ENCODE data around the gene KCNQ1.

Gene KCNQ1

DNA sequence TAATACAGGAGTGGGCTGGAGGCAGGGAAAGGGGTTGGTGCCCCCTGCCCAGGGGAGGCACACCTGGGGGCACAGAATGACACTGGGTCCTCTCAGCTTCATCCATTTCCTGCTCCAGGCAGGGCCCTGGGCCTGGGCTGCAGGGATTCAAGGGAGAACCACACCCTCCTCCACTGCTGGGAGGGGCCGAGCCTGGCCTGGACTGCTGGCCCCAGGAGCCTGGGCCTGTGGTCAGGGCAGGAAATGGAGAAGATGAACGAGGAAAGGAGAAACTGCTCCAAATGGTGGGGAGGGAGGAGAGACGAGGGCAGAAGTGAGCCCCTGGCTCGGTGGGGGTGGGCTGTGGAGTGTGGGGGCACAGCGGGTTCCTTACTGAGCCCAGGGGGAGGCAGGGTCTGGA, 293.1 kb downstream of the KCNQ1 start:
- no peak for DNase-seq

DNA sequence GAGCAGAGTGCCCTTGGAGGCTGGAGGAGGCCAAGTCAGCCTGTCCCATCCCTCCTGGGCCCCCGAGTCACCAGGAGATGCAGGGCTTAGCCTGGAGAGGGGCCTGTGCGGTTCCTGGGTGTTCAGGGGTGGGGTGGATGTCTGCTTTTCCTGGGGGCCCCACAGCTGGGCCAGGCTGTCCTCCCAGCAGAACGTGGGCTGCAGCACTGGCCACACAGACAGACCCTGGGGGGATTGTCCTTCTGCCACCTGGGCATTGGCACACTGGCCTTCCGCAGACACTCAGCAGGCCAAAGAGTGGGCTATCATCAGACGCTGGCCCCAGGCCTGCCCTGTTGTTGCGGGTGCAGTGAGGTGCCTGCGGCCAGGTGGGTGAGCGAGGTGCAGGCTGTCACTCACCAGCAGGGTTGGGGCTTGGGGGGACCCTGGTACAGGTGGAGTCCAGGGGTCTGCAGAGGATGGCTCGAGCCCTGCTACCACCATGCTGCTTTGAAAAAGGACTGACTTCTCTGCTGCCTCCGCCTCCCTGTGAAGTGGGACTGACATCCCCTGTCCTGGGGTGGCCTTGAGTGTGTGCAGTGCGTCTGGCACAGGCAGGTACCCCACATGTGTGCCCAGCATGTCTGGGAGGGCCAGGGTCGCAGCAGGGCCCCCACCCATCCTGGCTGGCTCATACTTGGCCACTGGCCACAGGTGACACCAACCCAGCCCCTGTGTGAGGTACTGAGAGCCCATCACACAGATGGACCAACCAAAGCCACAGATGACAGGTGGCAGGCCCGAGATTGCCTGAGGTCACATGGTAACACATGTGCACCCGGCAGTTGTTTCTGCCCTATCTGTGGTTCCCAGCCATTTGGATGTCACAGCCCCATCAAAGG, 294.0 kb downstream of the KCNQ1 start:
- no peak for DNase-seq

DNA sequence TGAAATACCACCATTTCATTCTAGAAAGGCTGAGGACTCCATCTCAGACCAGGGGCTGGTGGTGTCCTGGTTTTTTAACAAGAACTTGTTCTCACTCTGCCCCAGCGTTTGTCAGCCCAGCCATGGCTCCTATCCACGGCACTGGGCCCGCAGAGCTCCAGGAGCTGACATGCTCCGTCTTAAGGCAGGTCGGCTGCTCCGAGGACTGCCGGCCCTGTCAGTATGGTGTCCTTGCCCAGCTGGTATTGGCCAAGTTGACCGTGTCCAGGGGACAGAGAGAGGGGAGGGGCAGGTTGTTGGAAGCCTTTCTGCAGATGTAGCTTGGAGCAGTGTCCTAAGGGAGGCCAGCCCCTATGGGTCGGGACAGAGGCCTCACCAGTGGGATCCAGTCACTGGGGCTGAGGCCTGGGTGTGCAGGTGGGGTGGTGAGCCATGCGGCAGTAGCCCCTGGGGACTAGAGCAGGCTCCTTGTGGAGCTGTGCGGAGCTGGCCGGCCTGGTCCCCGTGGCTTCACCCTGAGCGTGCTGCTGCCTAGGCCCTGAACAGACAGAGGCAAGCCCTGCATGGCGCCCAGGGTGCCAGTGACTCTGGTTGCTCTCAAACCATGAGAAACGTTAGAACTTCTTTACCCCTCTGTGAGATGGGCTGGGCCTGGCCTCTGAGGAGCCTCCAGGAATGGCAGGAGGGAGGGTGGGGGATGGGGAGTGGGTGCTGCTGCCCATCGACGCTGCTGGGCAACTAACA, 294.9 kb downstream of the KCNQ1 start:
- DNase-seq = no peak

DNA sequence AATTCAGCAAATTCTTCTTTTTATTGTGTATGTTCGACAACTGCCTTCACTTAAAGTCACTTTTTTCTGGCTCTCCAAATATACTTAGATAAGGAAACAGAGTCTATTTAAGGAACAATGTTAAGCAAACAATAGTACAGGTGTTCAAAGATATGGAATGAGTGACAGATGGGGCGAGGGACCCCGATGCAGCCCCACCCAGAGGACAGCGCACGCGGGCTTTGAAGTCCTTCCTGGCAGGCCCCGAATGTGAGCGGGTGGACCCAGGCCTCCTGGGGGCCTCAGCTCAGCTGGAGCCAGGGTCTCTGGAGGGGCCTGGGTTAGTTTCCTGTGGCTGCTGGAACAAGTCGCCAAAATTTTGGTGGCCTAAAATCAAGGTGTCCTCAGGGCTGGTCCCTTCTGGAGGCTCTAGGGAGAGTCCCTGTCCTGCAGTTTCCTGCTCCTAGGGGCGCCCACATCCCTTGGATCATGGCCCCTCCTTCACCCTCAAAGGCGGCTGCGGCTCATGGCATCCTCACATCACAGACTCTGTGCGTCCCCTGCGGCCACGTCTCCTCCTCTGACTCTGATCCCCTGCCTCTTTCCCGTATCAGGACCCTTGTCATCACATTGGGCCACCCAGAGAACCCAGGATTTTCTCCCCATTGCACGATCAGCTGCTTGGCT, 295.6 kb downstream of the KCNQ1 start:
- DNase-seq = no peak

DNA sequence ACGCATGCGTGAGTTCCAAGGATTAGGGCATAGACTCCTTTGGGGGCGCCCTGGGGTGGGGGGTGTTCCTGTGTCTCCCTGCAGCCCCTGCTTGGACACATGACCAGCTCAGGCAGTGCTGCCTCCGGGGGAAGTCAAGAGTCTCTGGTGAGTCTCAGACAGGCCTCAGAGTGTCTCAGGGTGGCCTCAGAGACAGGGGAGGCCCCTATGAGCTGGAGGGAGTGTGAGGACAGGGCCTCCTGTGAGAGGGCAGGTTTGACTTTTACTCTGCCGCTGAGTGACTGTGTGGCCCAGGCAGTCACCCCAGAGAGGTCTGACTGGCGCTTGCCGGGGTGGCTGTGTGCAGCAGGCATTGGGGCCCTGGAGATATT, 296.2 kb downstream of the KCNQ1 start:
- DNase-seq = no peak

DNA sequence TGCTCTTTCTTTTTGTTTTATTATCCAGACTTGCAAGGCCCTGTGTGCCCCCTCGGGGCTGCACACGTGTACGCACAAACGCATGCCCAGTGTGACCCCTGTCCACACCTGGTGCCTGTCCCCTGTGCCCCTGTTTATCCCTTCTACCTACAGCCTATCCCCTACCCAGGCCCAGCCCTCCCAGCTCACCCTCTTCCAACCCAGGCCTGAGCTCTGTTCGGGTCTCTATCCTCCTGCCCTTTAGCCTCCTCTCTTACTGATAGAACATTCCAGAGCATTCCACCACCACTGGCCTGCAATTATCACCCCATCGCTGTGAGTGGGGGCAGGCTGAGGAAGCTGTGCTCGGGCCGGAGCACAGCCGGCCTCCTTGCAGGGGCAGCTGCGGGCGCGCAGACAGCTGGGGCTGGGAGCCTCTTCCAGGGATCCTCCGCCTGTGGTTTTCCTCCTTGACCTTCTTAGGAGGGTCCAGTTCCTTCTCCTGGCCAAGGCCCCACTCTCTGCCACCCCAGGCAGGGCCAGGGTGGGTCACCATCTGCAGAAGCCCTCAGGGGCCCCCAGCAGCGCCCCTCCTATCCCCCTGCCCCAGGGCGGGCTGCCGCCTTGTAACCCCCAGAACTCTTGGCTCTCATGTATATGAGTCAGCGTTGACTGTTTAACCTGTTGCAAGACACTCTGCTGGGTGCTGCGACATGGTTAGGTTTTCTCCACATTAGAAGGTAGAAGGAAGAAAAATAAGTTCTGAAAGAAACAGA, 296.7 kb downstream of the KCNQ1 start:
- DNase-seq = no peak

DNA sequence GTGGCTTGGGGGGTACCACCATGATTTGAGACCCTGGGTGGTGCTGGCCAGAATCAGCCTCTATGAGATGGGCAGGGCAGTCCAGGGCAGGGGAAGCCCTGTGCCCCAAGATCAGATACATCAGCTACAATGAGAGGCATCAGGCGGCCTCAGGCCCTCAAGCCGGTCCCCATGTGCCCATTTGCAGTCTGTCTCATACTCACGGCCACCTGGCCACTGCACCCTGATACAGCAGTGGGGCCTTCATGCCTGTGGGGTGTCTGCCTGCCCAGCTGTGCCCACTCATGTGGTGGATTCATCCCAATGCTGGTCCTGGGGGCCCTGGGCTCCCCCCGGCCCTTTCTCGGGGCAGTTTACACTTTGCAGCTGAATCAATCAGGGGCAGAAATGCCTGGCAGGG, 297.4 kb downstream of the KCNQ1 start:
- DNase-seq = no peak

DNA sequence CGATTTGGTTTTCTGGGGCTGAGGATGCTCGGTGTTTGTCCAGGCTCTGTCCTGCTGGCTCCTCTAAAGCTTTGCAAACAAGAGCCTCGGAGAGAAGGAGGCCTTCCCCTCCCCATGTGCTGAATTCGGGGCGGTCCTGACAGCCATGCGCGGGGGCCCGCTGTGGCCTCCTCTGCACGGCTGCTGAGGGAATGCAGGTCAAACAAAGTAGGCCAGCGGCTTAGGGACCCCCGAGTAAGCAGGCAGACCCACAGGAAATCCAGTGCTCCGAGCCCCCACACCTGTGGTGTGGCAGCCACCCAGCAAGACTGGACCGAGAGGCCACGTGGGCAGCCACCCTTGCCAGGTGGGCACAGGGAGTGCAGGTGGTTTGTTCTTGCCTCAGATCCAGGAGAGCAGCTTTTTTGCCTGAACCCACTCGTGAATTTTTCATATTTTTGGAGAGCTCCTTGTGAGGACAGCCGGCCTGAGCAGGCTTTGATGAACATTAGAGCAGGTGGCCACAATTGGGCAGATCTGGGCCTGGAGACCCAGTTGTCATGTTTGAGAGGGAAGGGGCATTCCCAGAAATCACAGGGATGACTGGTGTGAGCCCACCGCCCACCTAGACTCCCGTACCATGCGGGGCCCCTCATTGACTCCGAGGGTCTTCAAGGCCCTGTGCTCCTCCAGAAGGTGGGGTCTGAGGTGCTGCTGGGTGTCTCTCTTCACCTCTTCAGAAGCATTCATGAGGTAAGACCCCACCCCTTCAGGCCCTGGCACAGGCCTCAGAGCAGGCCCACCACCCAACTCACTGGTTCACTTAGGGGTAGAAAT, 298.0 kb downstream of the KCNQ1 start:
- peak in 1 of 3 experiments; percentile 10 for DNase-seq

DNA sequence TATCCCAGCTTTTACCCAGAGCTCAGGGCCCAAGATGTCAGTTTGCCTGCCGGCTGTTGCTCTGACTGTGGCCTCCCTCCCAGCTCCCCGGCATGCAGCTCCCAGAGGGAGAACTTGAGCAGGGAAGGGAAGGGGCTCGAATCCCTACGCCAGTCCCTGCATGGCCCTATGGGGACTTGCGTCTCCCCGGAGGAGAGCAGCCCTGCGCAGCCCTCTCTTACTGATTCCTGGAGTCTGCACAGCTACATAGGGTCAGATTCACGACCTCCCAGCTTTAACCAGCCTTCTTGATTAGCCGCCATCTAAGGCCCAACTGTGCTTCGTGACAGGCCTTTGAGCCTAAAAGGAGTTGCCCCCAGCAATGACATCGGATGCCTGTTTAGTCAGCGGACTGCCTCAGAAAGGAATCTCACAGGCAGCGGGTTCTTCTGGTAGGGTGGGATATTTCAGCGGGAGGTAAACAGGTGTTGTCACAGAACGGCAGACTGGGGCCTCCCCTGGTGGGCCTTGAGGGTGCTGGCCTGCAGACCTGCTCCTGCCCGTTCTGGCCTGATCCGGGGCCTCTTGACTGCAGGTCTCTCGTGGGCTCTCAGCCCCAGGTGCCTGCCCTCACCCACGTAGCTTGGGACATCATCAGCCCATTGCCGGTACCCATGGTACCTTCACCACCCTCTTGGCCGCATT, 298.8 kb downstream of the KCNQ1 start:
- no peak for DNase-seq

DNA sequence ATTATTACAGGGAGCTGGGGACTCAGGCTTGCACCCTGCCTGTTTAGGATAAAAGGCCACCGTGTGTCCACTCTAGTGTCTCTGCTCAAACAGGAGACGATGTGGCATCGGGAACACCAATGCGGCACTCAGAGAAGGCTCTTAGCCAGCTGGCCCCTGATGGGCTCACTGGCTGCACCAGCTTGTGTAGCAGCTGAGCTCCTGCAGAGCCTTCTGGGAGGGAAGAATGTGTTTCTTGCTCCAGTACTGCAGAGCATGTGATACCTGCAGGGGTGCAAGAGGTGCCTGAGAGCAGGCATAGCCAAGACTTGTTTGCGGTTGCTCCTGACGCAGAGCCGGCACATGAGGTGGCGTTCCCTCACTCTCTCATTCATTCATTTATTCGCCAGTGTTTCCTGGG, 299.4 kb downstream of the KCNQ1 start:
- DNase-seq = no peak

DNA sequence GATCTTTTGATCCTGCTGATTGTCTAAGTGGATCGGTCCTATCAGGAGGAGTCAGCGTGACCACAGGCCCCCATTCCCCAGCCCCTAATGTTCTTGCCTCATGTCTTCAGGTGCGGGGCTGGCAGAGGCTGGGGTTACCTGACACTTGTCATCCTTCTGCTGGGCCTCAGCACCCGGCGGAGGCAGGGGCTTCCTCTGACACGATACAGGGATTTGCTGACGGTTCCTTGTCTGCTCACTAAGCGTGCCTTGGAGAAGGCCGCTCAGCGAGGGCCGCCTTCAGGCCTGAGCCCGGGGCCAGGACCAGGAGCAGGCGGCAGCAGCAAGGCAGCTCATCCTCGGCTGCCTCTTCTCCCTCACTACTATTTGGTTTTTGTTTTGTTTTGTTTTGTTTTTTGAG, 300.7 kb downstream of the KCNQ1 start:
- no peak for DNase-seq

DNA sequence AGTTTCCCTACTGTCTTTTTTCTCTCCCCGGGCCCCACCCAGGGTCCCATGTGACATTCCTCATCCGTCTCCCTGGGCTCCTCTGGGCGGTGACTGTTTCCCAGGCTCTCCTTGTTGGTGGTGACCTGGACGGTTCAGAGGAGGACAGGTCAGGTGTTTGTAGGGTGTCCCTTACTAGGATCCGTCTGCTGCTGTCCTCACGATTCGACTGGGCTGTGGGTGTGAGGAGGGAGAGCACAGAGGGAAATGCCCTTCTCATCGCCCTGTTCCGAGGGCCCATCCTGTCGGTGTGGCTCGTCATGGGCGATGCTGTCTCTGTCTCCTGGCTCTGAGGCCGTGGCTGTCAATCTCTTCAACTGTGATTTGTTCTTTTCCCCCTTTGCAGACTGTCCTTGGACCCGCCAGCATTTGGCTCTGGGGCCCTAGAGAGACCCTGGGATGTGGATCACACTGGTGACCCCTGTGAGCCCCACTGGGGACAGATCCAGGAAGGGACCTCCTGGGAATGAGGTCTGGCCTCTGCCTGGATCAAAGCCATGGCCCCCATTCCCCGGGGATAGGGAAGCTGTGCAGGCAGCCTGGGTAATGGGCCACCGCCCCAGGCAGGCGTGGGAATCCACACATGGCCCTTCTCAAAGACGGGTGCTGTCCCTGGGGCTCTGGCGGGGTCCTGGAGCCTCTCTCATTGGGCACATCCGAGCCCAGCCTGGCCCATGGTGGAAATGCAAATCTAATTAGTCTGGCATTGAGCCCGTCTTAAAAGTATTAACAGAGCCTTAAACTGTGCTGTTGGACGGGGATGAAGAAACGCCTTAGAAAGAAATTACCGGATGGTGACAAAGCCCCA, 301.8 kb downstream of the KCNQ1 start:
- DNase-seq = no peak

DNA sequence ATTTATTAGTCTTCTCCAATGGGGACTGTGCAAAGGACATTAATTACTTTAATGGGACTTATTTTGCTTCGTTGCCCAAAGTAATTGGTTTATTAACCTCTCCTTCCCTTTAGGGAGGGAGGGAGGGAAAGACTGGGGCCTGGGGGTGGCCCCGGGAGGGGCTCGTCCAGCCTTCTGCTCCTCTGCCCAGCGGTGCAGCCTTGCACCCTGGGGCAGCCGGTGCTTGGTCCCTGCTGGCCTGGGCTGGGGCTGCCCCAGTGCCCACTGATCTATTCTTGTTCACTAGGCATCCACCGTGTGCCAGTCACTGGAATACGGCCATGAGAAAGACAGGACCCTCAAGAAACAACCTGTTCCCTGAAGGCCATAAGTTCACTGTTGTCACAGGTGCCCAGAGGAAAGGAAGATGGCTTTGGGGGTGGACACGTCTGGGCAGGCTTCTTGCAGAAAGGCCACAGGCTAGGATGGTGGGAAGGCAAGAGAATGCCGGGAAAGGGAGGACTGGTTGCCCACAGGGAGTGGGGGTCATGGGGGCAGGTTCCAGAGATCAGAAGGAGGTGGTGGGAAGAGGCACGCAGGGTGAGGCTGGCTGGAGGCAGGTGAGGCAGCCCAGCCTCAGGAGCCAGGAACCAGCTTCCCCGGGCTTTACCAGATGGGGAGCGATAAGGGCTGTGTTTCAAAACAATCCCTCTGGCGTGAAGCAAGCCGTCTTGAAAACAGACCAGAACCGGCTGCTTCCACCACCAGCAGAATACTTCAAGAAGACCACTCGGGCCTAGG, 302.6 kb downstream of the KCNQ1 start:
- no peak for DNase-seq

DNA sequence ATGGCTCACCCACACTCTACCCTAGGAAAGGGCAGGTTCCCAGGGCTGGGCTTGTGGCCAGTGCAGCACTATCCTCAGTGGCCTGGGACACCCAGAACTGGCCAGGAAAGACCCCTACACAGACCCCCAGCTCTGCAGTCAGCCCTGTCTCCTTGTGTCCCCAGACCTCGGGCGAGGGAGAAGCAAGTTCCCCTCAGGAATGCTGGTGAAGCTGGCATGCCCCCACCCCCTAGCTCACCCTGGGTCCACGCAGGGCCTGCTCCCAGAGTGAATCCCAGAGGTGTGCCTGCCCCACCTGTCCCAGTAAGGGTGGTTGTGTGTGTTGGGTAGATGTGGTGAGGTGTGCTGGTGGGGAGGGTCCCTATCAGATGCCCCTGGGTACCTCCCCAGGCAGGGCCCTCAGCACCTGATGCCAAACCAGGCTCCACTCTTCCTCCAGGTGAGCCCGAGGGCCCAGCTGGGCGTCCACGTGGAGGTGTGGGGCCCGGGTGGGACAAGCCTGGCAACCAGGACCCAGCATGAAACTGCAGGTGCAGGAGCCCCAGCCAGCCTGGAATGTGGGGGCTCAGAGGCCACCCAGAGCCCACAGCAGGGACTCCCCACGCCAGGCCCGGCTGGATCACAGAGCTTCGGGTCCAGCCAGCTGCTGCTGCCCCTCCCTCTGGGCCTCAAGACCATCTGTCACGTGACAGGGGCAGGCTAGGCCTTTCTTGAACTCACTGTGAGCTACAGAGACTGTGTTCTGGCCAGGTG, 303.4 kb downstream of the KCNQ1 start:
- DNase-seq = no peak

DNA sequence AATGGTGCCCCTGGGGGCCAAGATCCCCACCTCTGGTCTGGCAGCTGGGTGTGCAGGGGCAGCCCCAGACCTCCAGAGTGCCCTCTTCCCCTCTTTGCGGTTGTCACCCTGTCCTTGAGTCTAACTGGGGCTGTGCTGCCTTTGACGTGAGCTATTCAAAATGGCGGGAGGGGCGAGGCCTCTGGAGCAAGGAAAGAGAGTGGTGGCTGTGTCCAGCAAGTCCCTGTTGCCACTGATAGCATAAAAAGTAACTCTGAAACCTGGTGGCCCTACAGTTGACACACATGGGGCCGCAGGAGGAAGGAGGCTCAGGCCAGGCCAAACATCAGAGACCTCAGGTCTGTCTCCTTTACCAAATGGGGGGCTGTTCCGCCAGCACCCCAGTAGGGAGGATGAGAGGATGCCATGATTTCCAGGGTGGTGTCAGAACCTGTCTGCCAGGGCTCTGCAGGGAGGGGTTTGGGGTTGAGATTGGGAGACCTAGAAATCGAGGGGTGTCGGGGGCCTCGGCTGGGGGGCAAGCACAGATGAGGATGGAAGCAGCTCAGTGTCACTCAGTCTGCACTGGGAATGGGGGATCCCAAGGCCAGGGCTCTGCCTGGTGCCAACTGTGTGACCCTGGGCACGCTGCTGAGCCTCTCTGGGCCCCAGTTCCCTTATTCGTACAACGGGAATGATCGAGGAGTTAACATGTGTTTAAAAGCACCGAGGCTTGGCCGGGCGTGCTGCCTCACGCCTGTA, 304.2 kb downstream of the KCNQ1 start:
- DNase-seq = no peak

DNA sequence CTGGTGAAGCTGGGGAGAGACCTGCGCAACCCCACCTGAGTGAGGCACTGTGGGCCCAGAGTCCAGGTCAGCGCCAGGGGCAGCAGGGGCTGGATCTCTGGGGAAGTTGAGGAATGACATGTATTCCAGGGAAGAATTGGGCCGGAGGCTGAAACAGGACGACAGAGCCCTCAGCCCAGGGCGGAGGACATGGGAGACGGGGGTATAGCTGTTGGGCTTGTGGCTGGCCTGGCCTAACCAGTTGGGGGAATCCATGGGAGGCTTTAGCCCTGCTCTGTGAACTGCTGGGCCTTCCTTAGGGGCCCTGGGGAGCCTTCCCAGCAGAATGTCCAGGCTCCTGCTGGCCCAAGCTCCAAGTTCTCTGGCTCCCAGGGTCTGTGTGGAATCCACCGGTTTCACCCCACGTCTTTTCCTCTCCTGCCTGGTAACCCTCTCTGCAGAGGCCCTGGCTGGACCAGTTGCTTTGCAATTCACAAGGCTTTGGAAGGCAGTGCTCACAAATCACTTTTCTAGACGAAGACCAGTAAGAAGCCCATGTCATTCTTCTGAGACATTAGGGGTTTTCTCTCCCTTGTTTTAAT, 305.4 kb downstream of the KCNQ1 start:
- DNase-seq = no peak

DNA sequence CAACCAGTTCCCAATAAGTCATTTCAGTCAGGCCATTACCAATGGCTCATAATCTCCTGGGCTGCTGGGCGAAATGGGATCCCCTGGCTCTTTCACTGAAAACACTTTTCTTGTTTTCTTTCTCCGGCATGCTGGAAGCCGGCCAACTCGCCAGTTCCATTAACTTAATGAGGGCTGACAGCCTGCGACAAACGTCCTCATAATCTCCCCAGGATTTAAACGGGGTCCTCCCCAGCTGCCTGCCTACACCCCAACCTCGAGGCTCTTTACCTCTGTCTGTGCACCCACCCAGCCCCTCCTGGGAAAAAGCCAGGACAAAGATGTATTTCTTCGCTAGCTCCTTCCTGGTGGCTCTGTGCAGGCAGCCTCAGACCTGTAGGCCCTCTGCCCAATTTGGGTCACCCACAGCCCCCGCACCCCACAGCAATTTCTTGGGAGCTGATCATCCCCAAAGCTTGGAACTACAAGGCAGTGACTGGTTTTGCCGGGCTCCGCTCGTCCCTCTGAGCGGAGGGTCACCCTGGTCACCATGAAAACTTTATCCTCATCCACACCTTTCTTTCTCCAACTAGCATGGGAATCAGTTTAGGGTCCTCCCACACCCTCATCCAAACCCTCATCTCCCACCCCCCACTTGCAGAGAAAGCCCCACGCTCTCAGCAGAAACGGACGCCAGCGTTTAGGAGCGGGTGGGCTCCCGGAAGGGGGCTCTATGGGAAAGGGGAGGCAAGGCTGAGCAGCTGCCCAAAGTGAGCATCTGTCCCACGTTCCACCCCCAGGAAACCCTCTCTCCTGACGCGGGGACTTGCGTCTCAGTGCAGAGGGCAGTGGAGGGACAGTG, 306.1 kb downstream of the KCNQ1 start:
- DNase-seq = peak; percentile 1 to 83 (median 56)
